ENCODE measurements around the gene PCDHGA12. TPM values are rescaled to one million over a fixed set of nuclear protein-coding genes. Genes with fewer than 3 reads are reported as not detected.
A peak's percentile ranks its signal among the peaks of the same experiment; 100 is the strongest.
"Not testable (repeated sequence)": the region's sequence is repeated elsewhere in the genome, so short reads cannot be mapped to it uniquely, and the experiment has no call there.

Gene PCDHGA12
- polyA plus RNA-seq (ENCODE audit: insufficient read length in 3 of 3) = 1 to 10 TPM; 1.1 to 2.9 (median 1.8) TPM
- long read RNA-seq, donor 1 = 0 reads
- long read RNA-seq, donor 2, full-length matches to known transcripts = 3 of 3 reads
- long read RNA-seq, donor 2, partial matches to known transcripts = 0 of 3 reads
- long read RNA-seq, donor 2, other reads (novel, unspliced or antisense) = 0 of 3 reads
- long read RNA-seq, donor 3, partial matches to known transcripts = 0 of 2 reads
- long read RNA-seq, donor 3, other reads (novel, unspliced or antisense) = 0 of 2 reads
- long read RNA-seq, donor 4, partial matches to known transcripts = 0 of 2 reads
- long read RNA-seq, donor 4, other reads (novel, unspliced or antisense) = 0 of 2 reads
- long read RNA-seq, donor 5, partial matches to known transcripts = 0 of 1 reads
- long read RNA-seq, donor 5, other reads (novel, unspliced or antisense) = 0 of 1 reads
- long read RNA-seq, donor 6 = 0 reads
- long read RNA-seq, donor 7, full-length matches to known transcripts = 4 of 4 reads
- long read RNA-seq, donor 7, partial matches to known transcripts = 0 of 4 reads
- long read RNA-seq, donor 7, other reads (novel, unspliced or antisense) = 0 of 4 reads
- long read RNA-seq, donor 8, partial matches to known transcripts = 0 of 2 reads
- long read RNA-seq, donor 8, other reads (novel, unspliced or antisense) = 0 of 2 reads
- long read RNA-seq, donor 9, full-length matches to known transcripts = 1 of 1 reads
- long read RNA-seq, donor 9, partial matches to known transcripts = 0 of 1 reads
- long read RNA-seq, donor 9, other reads (novel, unspliced or antisense) = 0 of 1 reads
- long read RNA-seq, donor 10 = 0 reads
- long read RNA-seq, donor 11, full-length matches to known transcripts = 4 of 4 reads
- long read RNA-seq, donor 11, partial matches to known transcripts = 0 of 4 reads
- long read RNA-seq, donor 11, other reads (novel, unspliced or antisense) = 0 of 4 reads
- long read RNA-seq, donor 12, partial matches to known transcripts = 0 of 1 reads
- long read RNA-seq, donor 12, other reads (novel, unspliced or antisense) = 0 of 1 reads
- long read RNA-seq, donor 13 = 0 reads
- long read RNA-seq, donor 14, full-length matches to known transcripts = 6 of 6 reads
- long read RNA-seq, donor 14, partial matches to known transcripts = 0 of 6 reads
- long read RNA-seq, donor 14, other reads (novel, unspliced or antisense) = 0 of 6 reads
- long read RNA-seq, donor 15, full-length matches to known transcripts = 3 of 3 reads
- long read RNA-seq, donor 15, partial matches to known transcripts = 0 of 3 reads
- long read RNA-seq, donor 15, other reads (novel, unspliced or antisense) = 0 of 3 reads
- long read RNA-seq, donor 16, full-length matches to known transcripts = 3 of 3 reads
- long read RNA-seq, donor 16, partial matches to known transcripts = 0 of 3 reads
- long read RNA-seq, donor 16, other reads (novel, unspliced or antisense) = 0 of 3 reads

GRCh38 chr5:141430332-141431113 lies at the start of gene PCDHGA12:
Gene PCDHGA12 (plus strand): TSS chr5:141430507. CDS start chr5:141430760, 253 bp downstream.
- peak; percentile 17 for DNase-seq

- DNase-seq = no peak
Observed at GRCh38 chr5:141382469-141383294, 47.6 kb upstream of the PCDHGA12 start, which contains the start of gene PCDHGA7. Gene PCDHGA7 (plus strand): TSS chr5:141382742. CDS start chr5:141382900, 158 bp downstream.

- no peak for DNase-seq
Observed at GRCh38 chr5:141383345-141383744, 47.0 kb upstream of the PCDHGA12 start.

GRCh38 chr5:141384471-141385267 lies 45.6 kb upstream of the PCDHGA12 start:
- DNase-seq = no peak

- DNase-seq = not testable (repeated sequence)
Observed at GRCh38 chr5:141387557-141388311, 42.6 kb upstream of the PCDHGA12 start, which contains the start of gene PCDHGB4. Gene PCDHGB4 (plus strand): TSS chr5:141387698. CDS start chr5:141387885, 187 bp downstream.

- no peak for DNase-seq
Observed at GRCh38 chr5:141388661-141389060, 41.6 kb upstream of the PCDHGA12 start.

GRCh38 chr5:141389153-141390042 lies 40.9 kb upstream of the PCDHGA12 start:
- no peak for DNase-seq

- DNase-seq = no peak
Observed at GRCh38 chr5:141392429-141393198, 37.7 kb upstream of the PCDHGA12 start, which contains the start of gene PCDHGA8. Gene PCDHGA8 (plus strand): TSS chr5:141392633. CDS start chr5:141392814, 181 bp downstream.

GRCh38 chr5:141393267-141393666 lies 37.0 kb upstream of the PCDHGA12 start:
- no peak for DNase-seq

- not testable (repeated sequence) for DNase-seq
Observed at GRCh38 chr5:141394401-141395187, 35.7 kb upstream of the PCDHGA12 start.

- DNase-seq = not testable (repeated sequence)
Observed at GRCh38 chr5:141397756-141398551, 32.4 kb upstream of the PCDHGA12 start, which contains the start of gene PCDHGB5. Gene PCDHGB5 (plus strand): TSS chr5:141397947. CDS start chr5:141398128, 181 bp downstream.

GRCh38 chr5:141398608-141399007 lies 31.7 kb upstream of the PCDHGA12 start:
- DNase-seq = no peak

GRCh38 chr5:141399555-141400258 lies 30.6 kb upstream of the PCDHGA12 start:
- no peak for DNase-seq
